ENCODE measurements around the gene CSTA. TPM values are rescaled to one million over a fixed set of nuclear protein-coding genes. Genes with fewer than 3 reads are reported as not detected.

Gene CSTA
- total and polyA plus RNA-seq, 2 of the 13 experiments (the other 11 are each of a cell fraction or from before 2014, with no cell fraction given) = 3.9 to 11.0 TPM

GRCh38 chr3:122382888-122383666, 58.0 kb downstream of the CSTA start, which contains the start of gene MIX23 (continued):
- no peak for TF ChIP-seq SMARCC2 (IDR thresholded peaks at IDR 0.05)
- TF ChIP-seq TBX2 (CRISPR knock-in tag; IDR thresholded peaks at IDR 0.05; ENCODE audit: borderline replicate concordance) = peak; percentile 79
- TF ChIP-seq MAFF (IDR thresholded peaks at IDR 0.05; ENCODE audit: low read depth, low read length) = no peak
- TF ChIP-seq HNRNPK (IDR thresholded peaks at IDR 0.05; ENCODE audit: low read depth, low read length, poor library complexity, severe bottlenecking) = no peak
- TF ChIP-seq BATF2 (CRISPR knock-in tag; IDR thresholded peaks at IDR 0.05) = no peak
- TF ChIP-seq ZBED4 (CRISPR knock-in tag; IDR thresholded peaks at IDR 0.05; ENCODE audit: borderline replicate concordance) = no peak
- TF ChIP-seq PBX3 (CRISPR knock-in tag; IDR thresholded peaks at IDR 0.05; ENCODE audit: borderline replicate concordance) = no peak
- no peak for TF ChIP-seq ZNF121 (CRISPR knock-in tag; IDR thresholded peaks at IDR 0.05)
- TF ChIP-seq KAT8 (CRISPR knock-in tag; IDR thresholded peaks at IDR 0.05) = peak; percentile 94
- TF ChIP-seq ZMYM4 (CRISPR knock-in tag; IDR thresholded peaks at IDR 0.05) = peak; percentile 84
- peak; percentile 63; the same call in 1 of the 2 replicates for TF ChIP-seq HCFC1 (IDR thresholded peaks at IDR 0.05; ENCODE audit: low read depth, low read length)
- TF ChIP-seq MAX (IDR thresholded peaks at IDR 0.05) = peak; percentile 90
- no peak; the same call in 1 of the 2 replicates for TF ChIP-seq ZNF317 (CRISPR knock-in tag; IDR thresholded peaks at IDR 0.05)
- no peak for TF ChIP-seq LCORL (IDR thresholded peaks at IDR 0.05)
- TF ChIP-seq LCORL (CRISPR knock-in tag; IDR thresholded peaks at IDR 0.05) = peak; percentile 42; the same call in 1 of the 2 replicates
- TF ChIP-seq SOX13 (IDR thresholded peaks at IDR 0.05) = 0 out of 2 replicates have a peak, but pooled peaks have one; percentile 29
- peak in 1 of 2 experiments; percentile 9; a peak in 1 of 4 replicates for TF ChIP-seq SOX13 (CRISPR knock-in tag; conservative IDR thresholded peaks at IDR 0.05 in 1 of 2, IDR thresholded peaks at IDR 0.05 in 1 of 2)
- TF ChIP-seq ZNF577 (CRISPR knock-in tag; IDR thresholded peaks at IDR 0.05; ENCODE audit: borderline replicate concordance, low read depth) = no peak
- TF ChIP-seq MYPOP (CRISPR knock-in tag; IDR thresholded peaks at IDR 0.05) = peak; percentile 72
- peak; percentile 65 for TF ChIP-seq ZNF451 (CRISPR knock-in tag; IDR thresholded peaks at IDR 0.05)
- TF ChIP-seq CREB1 (IDR thresholded peaks at IDR 0.05) = no peak
- peak; percentile 78 for TF ChIP-seq CREB1 (CRISPR knock-in tag; IDR thresholded peaks at IDR 0.05)

All from HepG2 (cell line).